SU-DHL-6 (cell line): ENCODE data around the gene ARHGAP10.

ENCODE experiments used
- H2AFZ ChIP-seq: fragments of 200-600 bp; sonication (generic); 2 replicates; pipeline ENCODE4 v1.6.1; 2014; ENCODE audit warnings: low read depth, mild to moderate bottlenecking, moderate library complexity, mixed read lengths, antibody characterized with exemption, low read length; ENCODE audit not compliant: severe bottlenecking
- H3F3A ChIP-seq: fragments of 200-600 bp; shearing (Covaris generic); 2 replicates; pipeline ENCODE4 v1.6.0; 2016; ENCODE audit warnings: antibody characterized with exemption, mild to moderate bottlenecking; ENCODE audit not compliant: insufficient read depth
- H3K27ac ChIP-seq: fragments of 200-600 bp; sonication (generic); 2 replicates; pipeline ENCODE4 v1.5.1; 2016; ENCODE audit warnings: low read depth, mild to moderate bottlenecking, low read length, moderate library complexity, mixed read lengths
- H3K27me3 ChIP-seq: fragments of 200-600 bp; sonication (generic), shearing (Covaris generic); 2 replicates; pipeline ENCODE4 v1.6.0; 2014; ENCODE audit warnings: mild to moderate bottlenecking, low read length
- H3K36me3 ChIP-seq: fragments of 200-600 bp; sonication (generic); 2 replicates; pipeline ENCODE4 v1.6.1; 2014; ENCODE audit warnings: mild to moderate bottlenecking, low read length, mixed read lengths
- H3K4me2 ChIP-seq: fragments of 300-600, 200-600 bp; shearing (Covaris generic), sonication (generic); 2 replicates; pipeline ENCODE4 v1.6.0; 2014; ENCODE audit warnings: low read length, low read depth, mild to moderate bottlenecking; ENCODE audit not compliant: poor library complexity, severe bottlenecking
- H3K4me3 ChIP-seq: fragments of 200-600 bp; sonication (generic); 2 replicates; pipeline ENCODE4 v1.5.1; 2014; ENCODE audit warnings: antibody characterized with exemption, low read length, mild to moderate bottlenecking, mixed read lengths; ENCODE audit not compliant: insufficient read depth, poor library complexity, severe bottlenecking
- H3K79me2 ChIP-seq: fragments of 200-600 bp; sonication (generic); 2 replicates; pipeline ENCODE4 v1.6.1; 2014; ENCODE audit warnings: mild to moderate bottlenecking, low read length, moderate library complexity; ENCODE audit not compliant: insufficient read depth
- H3K9ac ChIP-seq: fragments of 200-600 bp; sonication (generic); 2 replicates; pipeline ENCODE4 v1.7.0; 2014; ENCODE audit warnings: mild to moderate bottlenecking, low read length
- H3K9me2 ChIP-seq: fragments of 200-600 bp; sonication (generic); replicated peaks from 2 replicates; pipeline ENCODE4 v1.6.1; 2014; ENCODE audit warnings: low read length; ENCODE audit not compliant: insufficient read depth
- H3K9me3 ChIP-seq: fragments of 200-600 bp; sonication (generic); 2 replicates; pipeline ENCODE4 v1.6.1; 2014; ENCODE audit warnings: low read length, mixed read lengths; ENCODE audit not compliant: insufficient read depth
- H4K20me1 ChIP-seq: fragments of 200-600 bp; sonication (generic); 2 replicates; pipeline ENCODE4 v1.6.1; 2014; ENCODE audit warnings: low read depth, mild to moderate bottlenecking, antibody characterized with exemption, low read length, moderate library complexity, mixed read lengths
- EZH2phosphoT487 ChIP-seq: fragments of 200-600 bp; sonication (generic), shearing (Covaris generic); conservative IDR thresholded peaks from 2 replicates; pipeline ENCODE4 v1.6.1; 2018; ENCODE audit warnings: mild to moderate bottlenecking, antibody characterized with exemption, low read length, moderate library complexity, mixed read lengths
- TF ChIP-seq, protein P1 (sequence below): fragments of 200-600 bp; sonication (generic); IDR thresholded peaks from one replicate; pipeline ENCODE4 v1.5.1; 2017; ENCODE audit warnings: antibody characterized with exemption, mild to moderate bottlenecking, low read length, moderate library complexity; ENCODE audit not compliant: insufficient read depth, poor library complexity, severe bottlenecking

ARHGAP10 gene

DNA sequence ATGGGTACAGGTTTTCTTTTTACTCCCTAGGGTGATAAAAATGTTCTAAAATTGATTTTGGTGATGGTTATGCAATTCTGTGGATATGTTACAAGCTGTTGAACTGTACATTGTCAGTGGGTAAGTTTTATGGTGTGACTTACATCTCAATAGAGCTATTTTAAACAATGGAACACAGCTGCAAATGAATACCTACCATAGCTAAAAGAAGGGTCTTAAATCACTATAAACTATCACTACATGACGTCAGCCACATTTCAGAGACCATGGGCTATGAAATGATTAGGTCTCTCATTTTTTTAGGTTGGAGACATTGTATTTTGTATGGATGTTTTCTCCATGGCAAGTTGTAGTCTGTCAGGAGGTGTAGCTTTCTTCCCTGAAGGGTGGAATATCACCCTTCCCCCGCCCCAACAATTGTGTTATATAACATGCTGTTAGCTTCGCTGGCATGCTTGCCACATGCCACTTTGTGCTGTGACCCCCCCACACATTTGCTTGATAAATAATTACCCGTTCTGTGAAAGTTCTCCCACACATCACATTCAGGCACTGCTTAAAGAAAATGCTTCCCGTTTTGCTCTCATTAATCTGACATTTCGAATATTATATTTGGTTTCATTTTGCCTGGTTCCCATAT, 159.7 kb downstream of the ARHGAP10 start:
- no peak overlapping the region for H3K27ac ChIP-seq
- no peaks in the 10 kb centered on the region for H3F3A ChIP-seq
- H4K20me1 ChIP-seq, result no peaks in the 10 kb centered on the region
- H2AFZ ChIP-seq, result no peak overlapping the region
- H3K9me2 ChIP-seq, result no peaks in the 10 kb centered on the region
- H3K4me2 ChIP-seq, result peak overlapping the region; percentile 16
- H3K9ac ChIP-seq, result no peak overlapping the region
- 0 out of 2 replicates have a peak, but pooled peaks cover under 1% of the 10 kb centered on the region for H3K36me3 ChIP-seq
- no peaks in the 10 kb centered on the region for H3K9me3 ChIP-seq
- H3K79me2 ChIP-seq, result no peaks in the 10 kb centered on the region
- no peaks in the 10 kb centered on the region for H3K27me3 ChIP-seq
- H3K4me3 ChIP-seq, result no peak overlapping the region
- no peak for TF ChIP-seq EZH2phosphoT487
- TF ChIP-seq, protein P1, sequence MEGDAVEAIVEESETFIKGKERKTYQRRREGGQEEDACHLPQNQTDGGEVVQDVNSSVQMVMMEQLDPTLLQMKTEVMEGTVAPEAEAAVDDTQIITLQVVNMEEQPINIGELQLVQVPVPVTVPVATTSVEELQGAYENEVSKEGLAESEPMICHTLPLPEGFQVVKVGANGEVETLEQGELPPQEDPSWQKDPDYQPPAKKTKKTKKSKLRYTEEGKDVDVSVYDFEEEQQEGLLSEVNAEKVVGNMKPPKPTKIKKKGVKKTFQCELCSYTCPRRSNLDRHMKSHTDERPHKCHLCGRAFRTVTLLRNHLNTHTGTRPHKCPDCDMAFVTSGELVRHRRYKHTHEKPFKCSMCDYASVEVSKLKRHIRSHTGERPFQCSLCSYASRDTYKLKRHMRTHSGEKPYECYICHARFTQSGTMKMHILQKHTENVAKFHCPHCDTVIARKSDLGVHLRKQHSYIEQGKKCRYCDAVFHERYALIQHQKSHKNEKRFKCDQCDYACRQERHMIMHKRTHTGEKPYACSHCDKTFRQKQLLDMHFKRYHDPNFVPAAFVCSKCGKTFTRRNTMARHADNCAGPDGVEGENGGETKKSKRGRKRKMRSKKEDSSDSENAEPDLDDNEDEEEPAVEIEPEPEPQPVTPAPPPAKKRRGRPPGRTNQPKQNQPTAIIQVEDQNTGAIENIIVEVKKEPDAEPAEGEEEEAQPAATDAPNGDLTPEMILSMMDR, result no peak

DNA sequence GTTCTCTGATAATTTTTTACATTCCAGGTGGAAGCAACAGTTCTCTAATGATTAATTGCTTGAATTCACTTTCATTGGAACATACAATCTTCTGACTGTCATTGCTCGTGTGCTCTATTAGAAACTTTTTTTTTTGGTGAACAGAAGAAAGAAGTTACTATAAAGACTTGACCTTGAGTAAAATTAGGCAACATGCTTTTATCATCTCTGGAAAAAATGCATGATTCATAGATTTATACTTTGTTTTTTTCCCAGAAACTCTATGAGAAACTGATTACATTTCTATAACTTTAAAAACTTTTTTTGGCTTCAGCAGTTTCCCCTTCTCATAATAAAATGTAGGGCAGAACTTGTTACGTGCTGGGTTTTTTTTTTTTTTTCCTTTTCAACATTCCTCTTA, 167.6 kb downstream of the ARHGAP10 start:
- Histone ChIP-seq H3K4me3 (no peak overlapping the region), H3K9me2 (no peaks in the 10 kb centered on the region), H3K9me3 (no peaks in the 10 kb centered on the region), H3K27ac (no peak overlapping the region), H2AFZ (no peak overlapping the region), H4K20me1 (no peaks in the 10 kb centered on the region), H3K4me2 (no peak overlapping the region), H3K36me3 (0 out of 2 replicates have a peak, but pooled peaks cover 3% of the 10 kb centered on the region), H3K27me3 (no peaks in the 10 kb centered on the region), H3K9ac (no peak overlapping the region), H3K79me2 (no peaks in the 10 kb centered on the region), H3F3A (no peaks in the 10 kb centered on the region)
- TF ChIP-seq EZH2phosphoT487, result no peak
- TF ChIP-seq, protein P1, result no peak

DNA sequence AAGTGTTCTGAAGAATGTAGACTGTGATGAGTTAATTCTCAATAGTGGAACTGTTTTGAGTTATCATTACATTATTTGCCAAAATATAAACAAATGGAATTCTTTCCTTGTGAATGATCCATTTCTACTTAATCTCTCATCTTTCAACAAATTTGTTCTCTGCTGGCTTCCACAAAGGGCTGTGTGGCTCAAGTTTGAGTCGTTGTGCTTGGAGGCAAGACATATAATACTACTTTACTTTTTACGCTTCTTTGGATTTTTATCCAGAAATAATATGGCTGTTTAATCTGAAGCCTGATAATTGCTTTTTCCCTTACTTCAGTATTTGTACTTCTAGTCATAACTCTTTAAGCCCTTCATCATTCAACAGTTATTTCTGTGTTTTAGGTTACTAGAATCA, 169.5 kb downstream of the ARHGAP10 start:
- no peaks in the 10 kb centered on the region for H3K27me3 ChIP-seq
- H3K27ac ChIP-seq, result no peak overlapping the region
- H3K4me3 ChIP-seq, result no peak overlapping the region
- TF ChIP-seq, protein P1, result no peak
- no peak for TF ChIP-seq EZH2phosphoT487
- no peak overlapping the region for H3K9ac ChIP-seq
- no peaks in the 10 kb centered on the region for H3K9me3 ChIP-seq
- H3K36me3 ChIP-seq, result 0 out of 2 replicates have a peak, but pooled peaks cover 3% of the 10 kb centered on the region
- no peak overlapping the region for H3K4me2 ChIP-seq
- no peak overlapping the region for H2AFZ ChIP-seq
- no peaks in the 10 kb centered on the region for H3K79me2 ChIP-seq
- no peaks in the 10 kb centered on the region for H3K9me2 ChIP-seq
- no peaks in the 10 kb centered on the region for H3F3A ChIP-seq
- H4K20me1 ChIP-seq, result no peaks in the 10 kb centered on the region
